ENCODE measurements around the gene XRCC5.

GRCh38 chr2:216126943-216127342 lies 17.8 kb downstream of the XRCC5 start:
- TF ChIP-seq CTCF (IDR thresholded peaks at IDR 0.05) (no peak), ZFX (IDR thresholded peaks at IDR 0.05; ENCODE audit: borderline replicate concordance) (no peak)
